Heart left ventricle (tissue), 16 donors: ENCODE measurements around the gene GUCY2D. TPM values are rescaled to one million over a fixed set of nuclear protein-coding genes. Genes with fewer than 3 reads are reported as not detected.

Source experiments
- ATAC-seq, 4 donors: fragments of 200-7000 bp; cut with Tn5 transposase; one replicate each; pipeline ENCODE4 v1.9.1; 2020 to 2022; ENCODE audit warnings: moderate library complexity in 4 of 4, mild to moderate bottlenecking in 3 of 4, moderate number of reproducible peaks in 1 of 4
- DNase-seq, 5 donors: peaks; one replicate each; pipeline ENCODE4 v3.0.0-alpha.2; 2020
- H3K27ac ChIP-seq, 12 donors: fragments of 200-600 bp; sonication (generic) in 4 of 12; one replicate each; pipeline versions ENCODE4 v1.5.0 to v1.8.0; 2016 to 2022; ENCODE audit warnings: mild to moderate bottlenecking in 2 of 12
- H3K27me3 ChIP-seq, 9 donors: fragments of 200-600 bp; sonication (generic) in 2 of 9; one replicate each; pipeline versions ENCODE4 v1.5.1 to v1.8.0; 2016 to 2022; ENCODE audit warnings: mild to moderate bottlenecking in 3 of 9
- H3K36me3 ChIP-seq, 9 donors: fragments of 200-600 bp; sonication (generic) in 2 of 9; one replicate each; pipeline versions ENCODE4 v1.5.0 to v1.8.0; 2018 to 2022; ENCODE audit warnings: mild to moderate bottlenecking in 2 of 9
- H3K4me1 ChIP-seq, 12 donors: fragments of 200-600 bp; sonication (generic) in 4 of 12; one replicate each; pipeline versions ENCODE4 v1.5.0 to v1.8.0; 2016 to 2022; ENCODE audit warnings: mild to moderate bottlenecking in 3 of 12
- H3K4me3 ChIP-seq, 12 donors: fragments of 200-600 bp; sonication (generic) in 4 of 12; one replicate each; pipeline versions ENCODE4 v1.5.0 to v1.8.0; 2017 to 2022; ENCODE audit warnings: mild to moderate bottlenecking in 9 of 12, moderate library complexity in 4 of 12
- H3K9me3 ChIP-seq, 12 donors: fragments of 200-600 bp; sonication (generic) in 4 of 12; one replicate each; pipeline versions ENCODE4 v1.5.0 to v1.8.0; 2016 to 2022; ENCODE audit warnings: mild to moderate bottlenecking in 1 of 12
- CTCF ChIP-seq, 12 donors: fragments of 200-600 bp; sonication (generic) in 4 of 12; IDR thresholded peaks; one replicate each; pipeline versions ENCODE4 v1.5.0 to v1.8.0; 2018 to 2022; ENCODE audit warnings: antibody characterized with exemption in 12 of 12, mild to moderate bottlenecking in 5 of 12
- POLR2A ChIP-seq, 2 donors: fragments of 450-650 bp; IDR thresholded peaks; one replicate each; pipeline ENCODE4 v1.6.1; 2017; ENCODE audit warnings: antibody characterized with exemption in 2 of 2, mild to moderate bottlenecking in 2 of 2, moderate library complexity in 2 of 2
- WGBS, 4 donors: extraction: QIAGEN DNeasy Blood & Tissue Kit in 2 of 4; methylation state at CpG; one replicate each; pipeline versions ENCODE4 v1.1.5 to v1.1.7; 2013 to 2018; 5-methylcytosine and 5-hydroxymethylcytosine counted together
- intact Hi-C, 10 donors: fragments of 100-400 bp; cut with DNase I; formaldehyde crosslinking; loops; one replicate each; pipeline versions ENCODE4 v1.11.1 to v1.14.2; 2022
- polyA plus RNA-seq, 2 donors: library from polyadenylated mRNA; stranded (reverse); fragments of 200-250 nt; gene quantifications; one replicate each; pipeline ENCODE4 v1.2.3, GENCODE V29; 2013
- total RNA-seq, 9 donors: library from RNA; depleted of rRNA in 2 of 9; stranded (reverse); fragments of >200 nt in 2 of 9; fragmentation: NEBNext Ultra II Directional in 3 of 9; extraction: Animal tissue kit (Norgen Biotek cat#: 25700) in 3 of 9; gene quantifications; one replicate each; pipeline versions ENCODE4 v1.1.0 to v1.2.4, GENCODE V29; 2016 to 2023
- donor health status: ischemic (EF 13 %, LVEDD 7.1; RV severe dilation, severe dysfunction).
- donor health status: healthy with polysubstance abuse.
- donor health status: DM: no; HTN: yes; CAD: no.
- donor health status: DM: no; HTN: no; CAD: no.
- donor health status: ischemic (EF 25% LVEDD 6.9; RV normal size, moderate dysfunction).
- donor health status: ischemic (EF 25% LVEDD 5.7; RV mildly dilated, moderate dysfunction).
- donor health status: healthy.
- donor health status: DM: yes; HTN: yes; CAD: no.
- donor health status: ischemic (EF 35%, LVEDD 5.7; RV mildly dilated, moderate dysfunction).
- donor health status: nonischemic (EF 11% LVEDD 7.7; RV severe dilation, severe dysfunction).
- donor health status: DM: yes; HTN: yes; CAD: no.
- donor health status: PGD.
- donor health status: ischemic (EF 29% LVEDD 5.4; RV normal size, mild dysfunction).
- donor health status: nonischemic (EF 23%, LVEDD 6.1; RV moderate dilation, normal function).

Gene GUCY2D
- total and polyA plus RNA-seq, 11 donors = 0.04 TPM; not detected in 10

- no peak for DNase-seq
- TF ChIP-seq CTCF (IDR thresholded peaks at IDR 0.05) (no peak), POLR2A (IDR thresholded peaks at IDR 0.05) (no peak)
- ATAC-seq = no peak
- 87 to 90% (median 88%) methylated on average over 7 of the region's 7 CpGs for WGBS, 4 donors
- Histone ChIP-seq H3K27me3 (peaks cover 0 to 11% (median 0%) of the 10 kb centered on the region in 9 donors), H3K4me3 (no peak overlapping the region), H3K9me3 (no peaks in the 10 kb centered on the region), H3K4me1 (peaks cover 0 to 15% (median 0%) of the 10 kb centered on the region in 12 donors), H3K36me3 (no peaks in the 10 kb centered on the region), H3K27ac (no peak overlapping the region)
- intact Hi-C loops = loop anchor here in 2 of 10 donors (10.0 kb wide), 3 partner anchors 47 to 307 kb away; partner anchors contain the start of genes GUCY2D (in 1 of the 2) and RNF227 (in 1 of the 2)
Measured at GRCh38 chr17:8051831-8052230, 49.4 kb downstream of the GUCY2D start.

- DNase-seq = no peak
- H3K4me1 ChIP-seq = peaks cover 0 to 22% (median 0%) of the 10 kb centered on the region in 12 donors
- no peak for ATAC-seq
- no peak overlapping the region for H3K4me3 ChIP-seq
- H3K9me3 ChIP-seq = no peaks in the 10 kb centered on the region
- TF ChIP-seq POLR2A (IDR thresholded peaks at IDR 0.05) (no peak), CTCF (IDR thresholded peaks at IDR 0.05) (no peak)
- intact Hi-C loops = loop anchor here in 2 of 10 donors (10.0 kb wide), 3 partner anchors 48 to 308 kb away; partner anchors contain the start of genes GUCY2D (in 1 of the 2) and RNF227 (in 1 of the 2)
- WGBS, 4 donors = 87 to 91% (median 89%) methylated on average over 6 of the region's 6 CpGs
- peaks cover 0 to 4% (median 0%) of the 10 kb centered on the region in 9 donors for H3K27me3 ChIP-seq
- H3K36me3 ChIP-seq = no peaks in the 10 kb centered on the region
- no peak overlapping the region for H3K27ac ChIP-seq
Measured at GRCh38 chr17:8052256-8053252, 50.1 kb downstream of the GUCY2D start.

GRCh38 chr17:8053600-8053999, 51.2 kb downstream of the GUCY2D start:
- H3K4me1 ChIP-seq = peaks cover 0 to 26% (median 0%) of the 10 kb centered on the region in 12 donors
- H3K36me3 ChIP-seq = no peaks in the 10 kb centered on the region
- no peak overlapping the region for H3K4me3 ChIP-seq
- no peak for TF ChIP-seq POLR2A (IDR thresholded peaks at IDR 0.05)
- no peak for ATAC-seq
- no peak for DNase-seq
- intact Hi-C loops = loop anchor here in 2 of 10 donors (10.0 kb wide), 3 partner anchors 49 to 309 kb away; partner anchors contain the start of genes GUCY2D (in 1 of the 2) and RNF227 (in 1 of the 2)
- 89 to 95% (median 92%) methylated on average over 7 of the region's 7 CpGs for WGBS, 4 donors
- H3K27ac ChIP-seq = no peak overlapping the region
- H3K27me3 ChIP-seq = peaks cover 0 to 9% (median 6%) of the 10 kb centered on the region in 9 donors
- H3K9me3 ChIP-seq = no peaks in the 10 kb centered on the region

- H3K9me3 ChIP-seq = no peaks in the 10 kb centered on the region
- DNase-seq (no peak), ATAC-seq (no peak)
- peak overlapping the region in 1 of 12 donors; percentile 75 for H3K27ac ChIP-seq
- H3K36me3 ChIP-seq = no peaks in the 10 kb centered on the region
- TF ChIP-seq CTCF (IDR thresholded peaks at IDR 0.05) (no peak), POLR2A (IDR thresholded peaks at IDR 0.05) (no peak)
- intact Hi-C loops = loop anchor here in 7 of 10 donors (2.0 to 10.0 kb wide), 10 partner anchors 21 to 314 kb away; partner anchors contain the start of genes GUCY2D (in 1 of the 7) and RNF227 (in 1 of the 7)
- no peak overlapping the region for H3K4me3 ChIP-seq
- H3K4me1 ChIP-seq = peaks cover 0 to 26% (median 0%) of the 10 kb centered on the region in 12 donors
- H3K27me3 ChIP-seq = peaks cover 0 to 29% (median 15%) of the 10 kb centered on the region in 9 donors
- 79 to 86% (median 83%) methylated on average over 3 of the region's 3 CpGs for WGBS, 4 donors
Measured at GRCh38 chr17:8055851-8056231, 53.4 kb downstream of the GUCY2D start.
